IMR-90 (cell line): ENCODE data around the gene PPP1R13B. TPM values are rescaled to one million over a fixed set of nuclear protein-coding genes. Genes with fewer than 3 reads are reported as not detected.

ENCODE experiments used
- ATAC-seq: fragments of 200-7000 bp; cut with Tn5 transposase; 2 replicates; pipeline ENCODE4 v1.9.1; 2020; ENCODE audit warnings: low read depth, mild to moderate bottlenecking, moderate library complexity
- BruUV-seq: library from RNA; stranded (reverse); fragments of 400-500 nt; replicated peaks from 2 replicates; lab custom pipeline; 2021; lab: Mats Ljungman, UMichigan
- CTCF ChIA-PET: fragments of 300-600 bp; formaldehyde crosslinking; extraction: SDS; loops from one replicate; lab custom pipeline; 2021; ENCODE audit warnings: antibody characterized with exemption; lab: Yijun Ruan, JAX
- POLR2A ChIA-PET: fragments of 300-600 bp; sonication (Branson Sonifier 250); formaldehyde crosslinking; loops from one replicate; lab custom pipeline; 2022; ENCODE audit warnings: antibody characterized with exemption; ENCODE audit not compliant: unreplicated experiment; lab: Charles Lee
- DNase-seq: peaks from one replicate; pipeline ENCODE4 v3.0.0; 2013
- H2AFZ ChIP-seq: replicated peaks from 2 replicates; pipeline ENCODE3; 2013; ENCODE audit warnings: low read length, mild to moderate bottlenecking; ENCODE audit not compliant: poor library complexity
- H2AK5ac ChIP-seq: 2 replicates; pipeline ENCODE4 v1.6.1; 2013; ENCODE audit warnings: low read depth, low read length, inconsistent platforms
- H2AK9ac ChIP-seq: replicated peaks from 2 replicates; pipeline ENCODE3; 2013; ENCODE audit warnings: mild to moderate bottlenecking, low read depth, low read length, moderate library complexity; ENCODE audit not compliant: poor library complexity
- H2BK120ac ChIP-seq: 2 replicates; pipeline ENCODE4 v1.6.1; 2013; ENCODE audit warnings: low read depth, low read length, inconsistent platforms
- H2BK15ac ChIP-seq: 3 replicates; pipeline ENCODE4 v1.6.1; 2013; ENCODE audit warnings: low read depth, low read length, inconsistent platforms
- H2BK20ac ChIP-seq: 2 replicates; pipeline ENCODE4 v1.6.1; 2013; ENCODE audit warnings: low read depth, mild to moderate bottlenecking, inconsistent platforms, low read length, moderate library complexity
- H2BK5ac ChIP-seq: 2 replicates; pipeline ENCODE4 v1.6.1; 2013; ENCODE audit warnings: mild to moderate bottlenecking, low read depth, low read length, inconsistent platforms; ENCODE audit not compliant: poor library complexity, severe bottlenecking
- H3K14ac ChIP-seq: replicated peaks from 2 replicates; pipeline ENCODE4 v1.6.1; 2013; ENCODE audit warnings: low read depth, low read length, inconsistent platforms
- H3K18ac ChIP-seq: 2 replicates; pipeline ENCODE4 v1.6.1; 2013; ENCODE audit warnings: low read depth, low read length, control low read depth
- H3K23ac ChIP-seq: 2 replicates; pipeline ENCODE4 v1.6.1; 2013; ENCODE audit warnings: low read depth, low read length, inconsistent platforms
- H3K27ac ChIP-seq: 2 replicates; pipeline ENCODE4 v1.5.1; 2013; ENCODE audit warnings: mild to moderate bottlenecking, control low read depth, low read length; ENCODE audit not compliant: insufficient read depth
- H3K27me3 ChIP-seq: 2 replicates; pipeline ENCODE4 v1.6.1; 2013; ENCODE audit warnings: low read length; ENCODE audit not compliant: control insufficient read depth, insufficient read depth
- H3K36me3 ChIP-seq: 2 replicates; pipeline ENCODE4 v1.6.1; 2013; ENCODE audit warnings: low read length, mixed read lengths; ENCODE audit not compliant: control insufficient read depth, insufficient read depth
- H3K4ac ChIP-seq: 2 replicates; pipeline ENCODE4 v1.6.1; 2013; ENCODE audit warnings: low read depth, low read length, inconsistent platforms
- H3K4me1 ChIP-seq: 2 replicates; pipeline ENCODE4 v1.6.1; 2013; ENCODE audit warnings: low read length, mixed read lengths; ENCODE audit not compliant: control insufficient read depth, insufficient read depth
- H3K4me2 ChIP-seq: 2 replicates; pipeline ENCODE4 v1.6.1; 2013; ENCODE audit warnings: low read depth, mild to moderate bottlenecking, control low read depth, low read length, moderate library complexity
- H3K4me3 ChIP-seq: 2 replicates; pipeline ENCODE4 v1.5.1; 2013; ENCODE audit warnings: low read depth, mild to moderate bottlenecking, control low read depth, low read length, moderate library complexity; ENCODE audit not compliant: insufficient read depth
- H3K56ac ChIP-seq: 2 replicates; pipeline ENCODE4 v1.6.1; 2013; ENCODE audit warnings: low read length, inconsistent platforms; ENCODE audit not compliant: insufficient read depth; ENCODE audit errors: extremely low read depth
- H3K79me1 ChIP-seq, 2 experiments: 2 replicates each; pipeline ENCODE4 v1.6.1; 2013; ENCODE audit warnings: low read length in 2 of 2, inconsistent platforms in 1 of 2, low read depth in 1 of 2
- H3K9ac ChIP-seq: 2 replicates; pipeline ENCODE4 v1.6.1; 2013; ENCODE audit warnings: low read depth, low read length, control low read depth
- H3K9me1 ChIP-seq: 2 replicates; pipeline ENCODE4 v1.6.1; 2013; ENCODE audit warnings: low read length, inconsistent platforms; ENCODE audit not compliant: insufficient read depth
- H3K9me3 ChIP-seq: 2 replicates; pipeline ENCODE4 v1.6.1; 2013; ENCODE audit warnings: low read length; ENCODE audit not compliant: control insufficient read depth, insufficient read depth
- H4K20me1 ChIP-seq: 2 replicates; pipeline ENCODE4 v1.6.1; 2013; ENCODE audit warnings: low read length, inconsistent platforms; ENCODE audit not compliant: insufficient read depth
- H4K5ac ChIP-seq: 2 replicates; pipeline ENCODE4 v1.6.1; 2013; ENCODE audit warnings: mild to moderate bottlenecking, low read depth, low read length, control low read depth
- H4K8ac ChIP-seq, 2 experiments: 2 replicates each; pipeline ENCODE4 v1.6.1; 2013; ENCODE audit warnings: low read depth in 2 of 2, low read length in 2 of 2, control low read depth in 1 of 2, inconsistent platforms in 1 of 2
- H4K91ac ChIP-seq: 2 replicates; pipeline ENCODE4 v1.6.1; 2013; ENCODE audit warnings: low read depth, low read length, inconsistent platforms; ENCODE audit not compliant: insufficient read depth
- BHLHE40 ChIP-seq: fragments of 150-350 bp; IDR thresholded peaks from 2 replicates; pipeline ENCODE4 v1.6.1; 2016; ENCODE audit warnings: mild to moderate bottlenecking, low read depth, low read length
- CHD1 ChIP-seq: IDR thresholded peaks from 2 replicates; pipeline ENCODE4 v1.6.1; 2012; ENCODE audit warnings: low read depth, low read length, improper control_type of control experiment
- CTCF ChIP-seq: conservative IDR thresholded peaks from 2 replicates; pipeline ENCODE4 v1.5.1; 2012; ENCODE audit warnings: mild to moderate bottlenecking, low read depth, low read length, improper control_type of control experiment
- ELK1 ChIP-seq: fragments of 150-350 bp; IDR thresholded peaks from 2 replicates; pipeline ENCODE4 v1.6.1; 2016; ENCODE audit warnings: low read depth, mild to moderate bottlenecking, low read length, moderate library complexity, borderline replicate concordance
- FOS ChIP-seq: fragments of 150-350 bp; IDR thresholded peaks from 2 replicates; pipeline ENCODE4 v1.6.1; 2016; ENCODE audit warnings: low read depth, low read length
- MAZ ChIP-seq: IDR thresholded peaks from 2 replicates; pipeline ENCODE4 v1.6.1; 2012; ENCODE audit warnings: low read depth, mild to moderate bottlenecking, low read length, improper control_type of control experiment, moderate library complexity, borderline replicate concordance
- MXI1 ChIP-seq: IDR thresholded peaks from 2 replicates; pipeline ENCODE4 v1.6.1; 2012; ENCODE audit warnings: low read depth, mild to moderate bottlenecking, low read length, moderate library complexity, borderline replicate concordance
- NFE2L2 ChIP-seq: fragments of 150-350 bp; IDR thresholded peaks from 2 replicates; pipeline ENCODE4 v1.6.1; 2016; ENCODE audit warnings: low read depth, mild to moderate bottlenecking, low read length
- POLR2A ChIP-seq: IDR thresholded peaks from 2 replicates; pipeline ENCODE4 v1.6.1; 2012; ENCODE audit warnings: mild to moderate bottlenecking, low read depth, low read length
- RCOR1 ChIP-seq: IDR thresholded peaks from 2 replicates; pipeline ENCODE4 v1.6.1; 2012; ENCODE audit warnings: mild to moderate bottlenecking, low read length, improper control_type of control experiment; ENCODE audit not compliant: insufficient replicate concordance
- RFX5 ChIP-seq: IDR thresholded peaks from 2 replicates; pipeline ENCODE4 v1.8.0; 2012; ENCODE audit warnings: low read depth, mild to moderate bottlenecking, low read length, moderate library complexity
- SMC3 ChIP-seq: fragments of 150-350 bp; IDR thresholded peaks from 2 replicates; pipeline ENCODE4 v1.6.1; 2016; ENCODE audit warnings: low read depth, mild to moderate bottlenecking, antibody characterized with exemption, low read length, moderate library complexity
- USF2 ChIP-seq: fragments of 150-350 bp; IDR thresholded peaks from 2 replicates; pipeline ENCODE4 v1.6.1; 2017; ENCODE audit warnings: mild to moderate bottlenecking, antibody characterized with exemption, low read length, low read depth
- WGBS, 2 experiments: methylation state at CpG; one replicate each; pipeline versions ENCODE4 v1.1.5 to v1.1.7; 2013; ENCODE audit warnings: missing lambda C conversion rate in 2 of 2; ENCODE audit not compliant: insufficient read length in 1 of 2; ENCODE audit errors: extremely low coverage in 2 of 2; 5-methylcytosine and 5-hydroxymethylcytosine counted together
- dilution Hi-C: fragments of 300-500 bp; cut with HindIII; formaldehyde crosslinking; loops from one replicate; pipeline ENCODE4 v1.14.3; 2018; ENCODE audit warnings: low sequenced_read_pairs; ENCODE audit not compliant: unreplicated experiment
- in situ Hi-C: fragments of 300-500 bp; cut with MboI; formaldehyde crosslinking; loops from 3 replicates; pipeline ENCODE4 v1.14.3; 2019; ENCODE audit warnings: low sequenced_read_pairs, inconsistent platforms, mixed read lengths
- intact Hi-C: fragments of 100-400 bp; cut with micrococcal nuclease; formaldehyde crosslinking; loops from 2 replicates; pipeline ENCODE4 v1.10.0; 2022
- polyA plus RNA-seq, 3 experiments: library from polyadenylated mRNA; depleted of rRNA; stranded (reverse); fragments of >200 nt; gene quantifications; 2 replicates each; pipeline ENCODE4 v1.2.3, GENCODE V29; 2012; ENCODE audit warnings: low replicate concordance in 1 of 3
- total RNA-seq: library from RNA; depleted of rRNA; stranded (reverse); fragments of >200 nt; gene quantifications from 2 replicates; pipeline ENCODE4 v1.2.3, GENCODE V29; 2012

The PPP1R13B gene
- total and polyA plus RNA-seq, 2 of the 4 experiments (the other 2 are of a cell fraction) = 1.6 to 2.8 TPM

- POLR2A ChIA-PET = interaction anchor here (0.6 kb wide), 1 partner anchor 9 kb away, joined by 11 read pairs; no protein-coding TSS in a partner anchor
- Histone ChIP-seq H3K56ac (no peak overlapping the region), H3K4me2 (no peak overlapping the region), H3K79me1 (peaks cover 24 to 73% of the 10 kb centered on the region in 2 experiments), H2AK9ac (no peak overlapping the region), H2BK20ac (no peak overlapping the region), H3K9me1 (peaks cover 10% of the 10 kb centered on the region), H2BK120ac (no peak overlapping the region), H3K4me3 (no peak overlapping the region), H3K14ac (no peak overlapping the region), H3K36me3 (no peaks in the 10 kb centered on the region), H3K18ac (no peak overlapping the region), H3K9me3 (no peaks in the 10 kb centered on the region), H4K8ac (no peak overlapping the region), H3K9ac (no peak overlapping the region), H3K23ac (no peak overlapping the region), H3K27me3 (no peaks in the 10 kb centered on the region), H3K4ac (no peak overlapping the region), H4K20me1 (peaks cover 71% of the 10 kb centered on the region), H3K4me1 (peaks cover 10% of the 10 kb centered on the region), H2AFZ (no peak overlapping the region), H2BK5ac (no peak overlapping the region), H3K27ac (no peak overlapping the region), H2BK15ac (no peak overlapping the region), H4K91ac (no peak overlapping the region), H4K5ac (no peak overlapping the region), H2AK5ac (no peak overlapping the region)
- no peak for TF ChIP-seq POLR2A
- TF ChIP-seq RCOR1 = no peak
- TF ChIP-seq USF2 = no peak
- no peak for TF ChIP-seq SMC3
- TF ChIP-seq RFX5 = no peak
- no peak for TF ChIP-seq CTCF
- TF ChIP-seq MXI1 = no peak
- no peak for TF ChIP-seq BHLHE40
- TF ChIP-seq ELK1 = no peak
- no peak for TF ChIP-seq MAZ
- TF ChIP-seq FOS = no peak
- TF ChIP-seq NFE2L2 = no peak
- TF ChIP-seq CHD1 = no peak
- in situ Hi-C loops (no loop called here), intact Hi-C loops (loop anchor here (5.0 kb wide), 1 partner anchor 263 kb away; no protein-coding TSS in a partner anchor), dilution Hi-C loops (no loop called here)
- CTCF ChIA-PET = no interaction called here
- no peak for ATAC-seq
- no TSS peak for BruUV-seq
- no peak for DNase-seq
- WGBS, 2 experiments = 94% methylated on average over 3 of the region's 8 CpGs; no CpG with 5 or more reads in 1 of the 2 experiments
Observed at GRCh38 chr14:103719751-103720150, 127.6 kb downstream of the PPP1R13B start.
